Ascending aorta (tissue), 2 donors: Measurements from ENCODE around the gene RPL10. TPM values are rescaled to one million over a fixed set of nuclear protein-coding genes. Genes with fewer than 3 reads are reported as not detected.

ENCODE experiments used
- DNase-seq, 2 donors: peaks; one replicate each; pipeline ENCODE4 v3.0.0-alpha.2; 2019; ENCODE audit warnings: low spot score in 2 of 2
- H3K27ac ChIP-seq, 2 donors: fragments of 200-600 bp; sonication (generic); one replicate each; pipeline ENCODE4 v1.5.1; 2016 to 2017; ENCODE audit warnings: mild to moderate bottlenecking in 1 of 2
- H3K27me3 ChIP-seq: fragments of 200-600 bp; sonication (generic); one replicate; pipeline ENCODE4 v1.5.1; 2017
- H3K36me3 ChIP-seq, 2 donors: fragments of 200-600 bp; sonication (generic); one replicate each; pipeline ENCODE4 v1.5.1; 2016
- H3K4me1 ChIP-seq, 2 donors: fragments of 200-600 bp; sonication (generic); one replicate each; pipeline ENCODE4 v1.5.1; 2016 to 2017; ENCODE audit warnings: mild to moderate bottlenecking in 1 of 2
- H3K4me3 ChIP-seq, 2 donors: fragments of 200-600 bp; sonication (generic); one replicate each; pipeline ENCODE4 v1.5.1; 2016 to 2017; ENCODE audit warnings: mild to moderate bottlenecking in 1 of 2
- H3K9me3 ChIP-seq, 2 donors: fragments of 200-600 bp; sonication (generic); one replicate each; pipeline ENCODE4 v1.5.1; 2016
- intact Hi-C: fragments of 100-400 bp; cut with DNase I; formaldehyde crosslinking; loops from one replicate; pipeline ENCODE4 v1.15.1; 2023
- total RNA-seq: library from RNA; depleted of rRNA; stranded (reverse); fragments of >200 nt; gene quantifications from one replicate; pipeline ENCODE4 v1.1.0, GENCODE V29; 2016
- TF ChIP-seq, protein P1 (sequence below), 3 experiments: fragments of 200-600 bp in 2 of 3; fragments of 450-650 bp in 1 of 3; sonication (generic) in 2 of 3; IDR thresholded peaks; one replicate each; pipeline ENCODE4 v1.5.1; 2016 to 2019; ENCODE audit warnings: antibody characterized with exemption in 3 of 3, mild to moderate bottlenecking in 1 of 3, moderate library complexity in 1 of 3

Gene RPL10
- total RNA-seq, 1 donor from 2014 or later: 4,298 TPM

DNA sequence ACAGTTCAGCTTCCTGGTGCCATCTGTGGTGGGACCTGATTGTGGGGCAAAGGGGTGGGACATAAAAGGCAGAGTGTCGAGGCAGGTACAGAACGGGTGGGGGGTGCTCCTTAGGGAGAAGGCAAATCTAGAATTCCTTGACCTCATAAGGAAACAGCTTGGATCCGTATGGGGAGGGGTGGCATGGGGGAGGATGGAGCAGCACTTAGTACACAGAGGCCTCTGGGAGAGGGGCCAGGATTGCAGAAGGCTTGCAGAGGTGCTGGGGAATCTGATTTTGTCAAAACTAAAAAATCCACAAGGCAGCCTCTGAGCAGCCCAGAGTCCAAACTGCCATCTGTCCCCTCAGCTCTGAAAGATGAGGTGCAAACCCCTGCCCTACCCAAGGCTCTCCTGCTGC, 21.4 kb upstream of the RPL10 start:
- DNase-seq: peak in 1 of 2 donors; percentile 80
- Histone ChIP-seq H3K4me3 (no peak overlapping the region), H3K36me3 (peaks cover 8 to 21% of the 10 kb centered on the region in 2 donors), H3K27me3 (no peaks in the 10 kb centered on the region), H3K9me3 (no peaks in the 10 kb centered on the region), H3K27ac (peak overlapping the region; percentile 97), H3K4me1 (peaks cover 2 to 7% of the 10 kb centered on the region in 2 donors)
- TF ChIP-seq, protein P1, sequence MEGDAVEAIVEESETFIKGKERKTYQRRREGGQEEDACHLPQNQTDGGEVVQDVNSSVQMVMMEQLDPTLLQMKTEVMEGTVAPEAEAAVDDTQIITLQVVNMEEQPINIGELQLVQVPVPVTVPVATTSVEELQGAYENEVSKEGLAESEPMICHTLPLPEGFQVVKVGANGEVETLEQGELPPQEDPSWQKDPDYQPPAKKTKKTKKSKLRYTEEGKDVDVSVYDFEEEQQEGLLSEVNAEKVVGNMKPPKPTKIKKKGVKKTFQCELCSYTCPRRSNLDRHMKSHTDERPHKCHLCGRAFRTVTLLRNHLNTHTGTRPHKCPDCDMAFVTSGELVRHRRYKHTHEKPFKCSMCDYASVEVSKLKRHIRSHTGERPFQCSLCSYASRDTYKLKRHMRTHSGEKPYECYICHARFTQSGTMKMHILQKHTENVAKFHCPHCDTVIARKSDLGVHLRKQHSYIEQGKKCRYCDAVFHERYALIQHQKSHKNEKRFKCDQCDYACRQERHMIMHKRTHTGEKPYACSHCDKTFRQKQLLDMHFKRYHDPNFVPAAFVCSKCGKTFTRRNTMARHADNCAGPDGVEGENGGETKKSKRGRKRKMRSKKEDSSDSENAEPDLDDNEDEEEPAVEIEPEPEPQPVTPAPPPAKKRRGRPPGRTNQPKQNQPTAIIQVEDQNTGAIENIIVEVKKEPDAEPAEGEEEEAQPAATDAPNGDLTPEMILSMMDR (IDR thresholded peaks at IDR 0.05): no peak
- intact Hi-C loops: loop anchor here (10.0 kb wide), 1 partner anchor 902 kb away; the partner anchor contains the start of gene HAUS7

DNA sequence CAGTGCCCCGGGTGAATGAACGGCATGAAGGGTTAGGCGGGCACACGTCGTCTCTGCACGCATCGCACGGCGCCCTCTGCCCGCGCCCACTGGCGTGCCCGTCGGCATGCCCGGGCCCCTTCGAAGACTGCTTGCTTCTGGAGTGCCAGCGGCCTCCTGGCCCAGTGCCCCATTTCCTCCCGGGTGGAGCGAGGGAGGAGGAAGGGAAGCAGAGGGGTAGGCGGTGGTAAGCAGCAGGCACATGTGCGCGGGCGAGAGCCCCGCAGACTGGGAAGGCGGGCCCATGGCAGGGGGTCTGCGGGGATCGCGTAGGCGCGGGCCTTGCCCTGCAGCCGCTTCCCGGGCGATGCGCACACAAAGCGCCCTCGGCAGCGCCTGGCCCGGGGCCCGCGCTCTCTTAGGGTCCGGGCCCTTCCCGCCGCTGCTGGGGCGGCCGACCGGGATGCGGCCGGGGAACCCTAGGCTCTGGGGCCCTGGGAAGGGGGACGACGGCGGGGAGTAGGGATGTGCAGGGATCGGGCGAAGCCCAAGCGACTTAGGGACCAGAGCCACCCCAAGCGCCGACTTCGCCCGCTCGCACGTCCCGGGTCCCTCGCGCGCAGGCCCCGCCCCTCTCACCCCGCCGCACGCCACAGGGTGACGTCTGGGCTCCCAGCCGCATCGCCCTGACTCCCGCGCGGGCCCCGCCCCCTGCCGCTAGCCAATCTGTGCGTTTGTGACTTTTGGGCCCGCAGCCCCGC, 19.9 kb upstream of the RPL10 start:
- intact Hi-C loops: loop anchor here (10.0 kb wide), 1 partner anchor 903 kb away; the partner anchor contains the start of gene HAUS7
- Histone ChIP-seq H3K27ac (peak overlapping the region; percentile 97), H3K36me3 (peaks cover 0 to 9% of the 10 kb centered on the region in 2 donors), H3K27me3 (no peaks in the 10 kb centered on the region), H3K4me3 (peak overlapping the region; percentile 56 to 77), H3K9me3 (no peaks in the 10 kb centered on the region), H3K4me1 (peaks cover 2 to 12% of the 10 kb centered on the region in 2 donors)
- TF ChIP-seq, protein P1 (IDR thresholded peaks at IDR 0.05): peak in 1 of 3 experiments; percentile 9
- peak in 1 of 2 donors; percentile 98 for DNase-seq

DNA sequence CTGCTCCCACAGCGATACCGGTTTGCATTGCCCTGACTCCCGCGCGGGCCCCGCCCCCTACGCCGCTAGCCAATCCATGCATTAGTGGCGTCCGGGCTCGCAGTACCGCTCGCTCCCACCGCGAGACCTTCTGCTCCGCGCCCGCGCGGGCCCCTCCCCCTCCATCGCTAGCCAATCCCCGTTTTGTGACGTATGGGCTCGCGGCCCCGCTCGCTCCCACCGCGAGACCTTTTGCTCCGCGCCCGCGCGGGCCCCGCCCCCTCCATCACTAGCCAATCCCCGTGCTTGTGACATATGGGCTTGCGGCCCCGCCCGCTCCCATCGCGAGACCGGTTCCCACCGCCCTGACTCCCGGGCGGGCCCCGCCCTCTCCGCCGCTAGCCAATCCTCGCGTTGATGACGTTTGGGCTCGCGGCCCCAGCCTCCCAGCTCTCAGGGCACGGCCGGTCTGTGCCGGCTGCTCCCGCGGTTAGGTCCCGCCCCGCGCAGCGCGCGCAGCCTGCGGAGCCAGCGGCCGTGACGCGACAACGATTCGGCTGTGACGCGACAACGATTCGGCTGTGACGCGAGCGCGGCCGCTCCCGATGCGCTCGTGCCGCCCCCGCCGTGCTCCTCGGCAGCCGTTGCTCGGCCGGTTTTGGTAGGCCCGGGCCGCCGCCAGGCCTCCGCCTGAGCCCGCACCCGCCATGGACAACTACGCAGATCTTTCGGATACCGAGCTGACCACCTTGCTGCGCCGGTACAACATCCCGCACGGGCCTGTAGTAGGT, 19.2 kb upstream of the RPL10 start, which contains the start of gene EMD:
TSS of gene EMD (plus strand) at position 497 of the 770 bp plus-strand sequence. CDS start at position 687, 190 bp downstream.
- intact Hi-C loops: loop anchor here (10.0 kb wide), 1 partner anchor 904 kb away; the partner anchor contains the start of gene HAUS7
- Histone ChIP-seq H3K4me1 (peaks cover 2 to 14% of the 10 kb centered on the region in 2 donors), H3K27me3 (no peaks in the 10 kb centered on the region), H3K36me3 (peaks cover 0 to 2% of the 10 kb centered on the region in 2 donors), H3K9me3 (no peaks in the 10 kb centered on the region), H3K4me3 (peak within 1 kb of the TSS; percentile 64 to 79), H3K27ac (peak within 1 kb of the TSS; percentile 97 to 98)
- TF ChIP-seq, protein P1 (IDR thresholded peaks at IDR 0.05): no peak
- DNase-seq: peak; percentile 94 to 97

GRCh38 chrX:154379569-154379951, 18.6 kb upstream of the RPL10 start:
- Histone ChIP-seq H3K4me3 (peak overlapping the region; percentile 64 to 79), H3K9me3 (no peaks in the 10 kb centered on the region), H3K27ac (peak overlapping the region; percentile 96 to 98), H3K27me3 (no peaks in the 10 kb centered on the region), H3K4me1 (peaks cover 5 to 18% of the 10 kb centered on the region in 2 donors), H3K36me3 (no peaks in the 10 kb centered on the region)
- TF ChIP-seq, protein P1 (IDR thresholded peaks at IDR 0.05): no peak
- intact Hi-C loops: loop anchor here (10.0 kb wide), 1 partner anchor 905 kb away; the partner anchor contains the start of gene HAUS7
- no peak for DNase-seq

DNA sequence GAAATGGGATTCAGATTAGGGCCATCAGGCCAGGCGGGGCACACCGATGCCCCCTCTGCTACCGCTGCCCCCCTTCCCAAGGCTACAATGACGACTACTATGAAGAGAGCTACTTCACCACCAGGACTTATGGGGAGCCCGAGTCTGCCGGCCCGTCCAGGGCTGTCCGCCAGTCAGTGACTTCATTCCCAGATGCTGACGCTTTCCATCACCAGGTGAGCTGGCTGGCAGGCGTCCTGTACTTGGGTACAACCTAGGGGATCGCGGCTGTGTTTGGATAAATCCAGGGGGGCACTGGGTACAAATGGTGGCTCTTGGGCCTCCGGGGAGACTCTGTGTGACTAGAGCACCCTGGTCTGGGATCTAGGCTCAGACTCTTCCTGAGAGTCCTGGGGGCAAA, 18.0 kb upstream of the RPL10 start:
- TF ChIP-seq, protein P1 (IDR thresholded peaks at IDR 0.05): no peak
- peaks cover 5 to 18% of the 10 kb centered on the region in 2 donors for H3K4me1 ChIP-seq

More for the DNA sequence above, 18.0 kb upstream of the RPL10 start:
- Histone ChIP-seq H3K4me3 (peak overlapping the region; percentile 64 to 79), H3K27ac (peak overlapping the region; percentile 96 to 98), H3K27me3 (no peaks in the 10 kb centered on the region), H3K36me3 (no peaks in the 10 kb centered on the region), H3K9me3 (no peaks in the 10 kb centered on the region)
- intact Hi-C loops: no loop called here
- DNase-seq: no peak
